ENCODE data around the gene SLC35F3.

GRCh38 chr1:234373064-234373958 is 468.8 kb downstream of the SLC35F3 start, which contains the start of gene COA6:
- TF ChIP-seq, protein P1, sequence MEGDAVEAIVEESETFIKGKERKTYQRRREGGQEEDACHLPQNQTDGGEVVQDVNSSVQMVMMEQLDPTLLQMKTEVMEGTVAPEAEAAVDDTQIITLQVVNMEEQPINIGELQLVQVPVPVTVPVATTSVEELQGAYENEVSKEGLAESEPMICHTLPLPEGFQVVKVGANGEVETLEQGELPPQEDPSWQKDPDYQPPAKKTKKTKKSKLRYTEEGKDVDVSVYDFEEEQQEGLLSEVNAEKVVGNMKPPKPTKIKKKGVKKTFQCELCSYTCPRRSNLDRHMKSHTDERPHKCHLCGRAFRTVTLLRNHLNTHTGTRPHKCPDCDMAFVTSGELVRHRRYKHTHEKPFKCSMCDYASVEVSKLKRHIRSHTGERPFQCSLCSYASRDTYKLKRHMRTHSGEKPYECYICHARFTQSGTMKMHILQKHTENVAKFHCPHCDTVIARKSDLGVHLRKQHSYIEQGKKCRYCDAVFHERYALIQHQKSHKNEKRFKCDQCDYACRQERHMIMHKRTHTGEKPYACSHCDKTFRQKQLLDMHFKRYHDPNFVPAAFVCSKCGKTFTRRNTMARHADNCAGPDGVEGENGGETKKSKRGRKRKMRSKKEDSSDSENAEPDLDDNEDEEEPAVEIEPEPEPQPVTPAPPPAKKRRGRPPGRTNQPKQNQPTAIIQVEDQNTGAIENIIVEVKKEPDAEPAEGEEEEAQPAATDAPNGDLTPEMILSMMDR (IDR thresholded peaks at IDR 0.05; ENCODE audit: insufficient read depth, low read depth, low read length), result no peak
- no peak for TF ChIP-seq EZH2 (IDR thresholded peaks at IDR 0.05; ENCODE audit: insufficient read depth, low read length)

All from astrocyte (in vitro differentiated cells and primary cell).